Femur (tissue), 1 donor: Measurements from ENCODE around the gene NBAS.
"Not testable (repeated sequence)": the region's sequence is repeated elsewhere in the genome, so short reads cannot be mapped to it uniquely, and the experiment has no call there.

Experiments used
- DNase-seq: peaks from one replicate; pipeline ENCODE4 v3.0.0-alpha.2; 2017

Gene NBAS

GRCh38 chr2:15404511-15404910, 156.6 kb downstream of the NBAS start:
- not testable (repeated sequence) for DNase-seq

- no peak for DNase-seq
Observed at GRCh38 chr2:15400240-15400826, 160.8 kb downstream of the NBAS start.

GRCh38 chr2:15399241-15399640, 161.9 kb downstream of the NBAS start:
- no peak for DNase-seq

- DNase-seq = no peak
Observed at GRCh38 chr2:15391751-15392150, 169.4 kb downstream of the NBAS start.

- no peak for DNase-seq
Observed at GRCh38 chr2:15389895-15390294, 171.2 kb downstream of the NBAS start.

GRCh38 chr2:15389326-15389700, 171.8 kb downstream of the NBAS start:
- no peak for DNase-seq

- no peak for DNase-seq
Observed at GRCh38 chr2:15388406-15389325, 172.5 kb downstream of the NBAS start.

GRCh38 chr2:15385184-15385583, 175.9 kb downstream of the NBAS start:
- no peak for DNase-seq

GRCh38 chr2:15383695-15384350, 177.3 kb downstream of the NBAS start:
- no peak for DNase-seq

GRCh38 chr2:15378148-15378908, 182.8 kb downstream of the NBAS start:
- DNase-seq = no peak

- no peak for DNase-seq
Observed at GRCh38 chr2:15377202-15377601, 183.9 kb downstream of the NBAS start.

- no peak for DNase-seq
Observed at GRCh38 chr2:15372019-15372418, 189.1 kb downstream of the NBAS start.

GRCh38 chr2:15369129-15369528, 192.0 kb downstream of the NBAS start:
- no peak for DNase-seq

GRCh38 chr2:15367715-15368114, 193.4 kb downstream of the NBAS start:
- no peak for DNase-seq

GRCh38 chr2:15367205-15367604, 193.9 kb downstream of the NBAS start:
- DNase-seq = no peak

GRCh38 chr2:15365411-15365810, 195.7 kb downstream of the NBAS start:
- no peak for DNase-seq

- DNase-seq = no peak
Observed at GRCh38 chr2:15364561-15364960, 196.6 kb downstream of the NBAS start.

GRCh38 chr2:15363734-15364133, 197.4 kb downstream of the NBAS start:
- no peak for DNase-seq

GRCh38 chr2:15363142-15363541, 198.0 kb downstream of the NBAS start:
- DNase-seq = no peak

- DNase-seq = no peak
Observed at GRCh38 chr2:15359716-15360531, 201.2 kb downstream of the NBAS start.

GRCh38 chr2:15357922-15358321, 203.2 kb downstream of the NBAS start:
- DNase-seq = no peak

GRCh38 chr2:15357186-15357585, 203.9 kb downstream of the NBAS start:
- DNase-seq = no peak
